HepG2 (cell line): Measurements from ENCODE around the gene RPL18. TPM values are rescaled to one million over a fixed set of nuclear protein-coding genes. Genes with fewer than 3 reads are reported as not detected.

Source experiments
- ATAC-seq: fragments of 200-7000 bp; cut with Tn5 transposase; 3 replicates; pipeline ENCODE4 v1.9.1; 2020; ENCODE audit warnings: mild to moderate bottlenecking, moderate library complexity
- BruUV-seq: library from RNA; stranded (reverse); fragments of 400-500 nt; replicated peaks from 2 replicates; lab custom pipeline; 2021; lab: Mats Ljungman, UMichigan
- CTCF ChIA-PET: fragments of 300-600 bp; formaldehyde crosslinking; extraction: SDS; loops from one replicate; lab custom pipeline; 2021; ENCODE audit warnings: low total read pairs, inconsistent platforms, low intra/inter-chr PET ratio; lab: Yijun Ruan, JAX
- POLR2A ChIA-PET: fragments of 350-600 bp; sonication (Branson Sonifier 250); formaldehyde crosslinking; loops from one replicate; lab custom pipeline; 2020; ENCODE audit warnings: antibody characterized with exemption, inconsistent platforms; lab: Yijun Ruan, JAX
- DNase-seq: peaks from one replicate; pipeline ENCODE4 v3.0.0-alpha.2; 2015; ENCODE audit warnings: low spot score
- FAIRE-seq: peaks from 3 replicates; lab custom pipeline; 2011; peaks lifted over from hg19 to GRCh38; lab: Jason Lieb, UNC
- H2AFZ ChIP-seq: one replicate; pipeline ENCODE4 v1.6.1; 2011; ENCODE audit warnings: low read length, inconsistent platforms
- H3K27ac ChIP-seq: fragments of 300-600 bp; 3 replicates; pipeline ENCODE4 v1.8.0; 2011; ENCODE audit warnings: mixed run types, mild to moderate bottlenecking, mixed read lengths, low read length, inconsistent platforms; ENCODE audit not compliant: insufficient read depth; ENCODE audit errors: extremely low read length
- H3K27me3 ChIP-seq, 2 experiments: fragments of 200-600 bp in 1 of 2; 2 replicates in 1 of 2; 3 replicates in 1 of 2; pipeline versions ENCODE4 v1.6.0 to v1.8.0; 2011; ENCODE audit warnings: low read length in 2 of 2, mild to moderate bottlenecking in 2 of 2, moderate library complexity in 2 of 2, inconsistent platforms in 1 of 2; ENCODE audit not compliant: insufficient read depth in 2 of 2, control insufficient read depth in 1 of 2
- H3K36me3 ChIP-seq, 2 experiments: fragments of 200-600 bp in 1 of 2; replicated peaks in 1 of 2; 2 replicates in 1 of 2; 3 replicates in 1 of 2; pipeline versions ENCODE4 v1.5.1 to v1.8.0; 2011; ENCODE audit warnings: low read length in 2 of 2, inconsistent platforms in 1 of 2; ENCODE audit not compliant: insufficient read depth in 2 of 2, control insufficient read depth in 1 of 2
- H3K4me1 ChIP-seq: 2 replicates; pipeline ENCODE4 v1.5.1; 2012; ENCODE audit warnings: low read length, inconsistent platforms; ENCODE audit not compliant: insufficient read depth
- H3K4me2 ChIP-seq: 2 replicates; pipeline ENCODE4 v1.6.0; 2011; ENCODE audit warnings: low read depth, low read length, inconsistent platforms
- H3K4me3 ChIP-seq, 3 experiments: fragments of 200-600 bp in 1 of 3; sonication (generic), shearing (Covaris generic) in 1 of 3; replicated peaks in 1 of 3; 2 replicates each; pipeline ENCODE4 v1.5.1; 2011 to 2016; ENCODE audit warnings: low read length in 3 of 3, inconsistent platforms in 2 of 3, low read depth in 2 of 3, mild to moderate bottlenecking in 2 of 3, control low read depth in 1 of 3, mixed read lengths in 1 of 3; ENCODE audit not compliant: insufficient read depth in 1 of 3
- H3K79me2 ChIP-seq: one replicate; pipeline ENCODE4 v1.6.1; 2011; ENCODE audit warnings: low read length, inconsistent platforms; ENCODE audit not compliant: insufficient read depth
- H3K9ac ChIP-seq: 2 replicates; pipeline ENCODE4 v1.6.0; 2011; ENCODE audit warnings: mild to moderate bottlenecking, low read depth, low read length, inconsistent platforms; ENCODE audit not compliant: insufficient read depth
- H3K9me3 ChIP-seq: 2 replicates; pipeline ENCODE4 v1.5.1; 2012; ENCODE audit warnings: mild to moderate bottlenecking, low read length
- H4K20me1 ChIP-seq: 2 replicates; pipeline ENCODE4 v1.6.0; 2011; ENCODE audit warnings: inconsistent platforms, mild to moderate bottlenecking, low read length, moderate library complexity; ENCODE audit not compliant: insufficient read depth
- AGO2 ChIP-seq: fragments of 200-400 bp; formaldehyde crosslinking; optimal IDR thresholded peaks from 2 replicates; pipeline ENCODE3; 2017; ENCODE audit warnings: mild to moderate bottlenecking, low read depth, low read length, moderate library complexity
- ATF7 ChIP-seq, 2 experiments: fragments of 450-650 bp in 1 of 2; sonication (generic) in 1 of 2; formaldehyde crosslinking in 1 of 2; IDR thresholded peaks; 2 replicates each; pipeline versions ENCODE4 v1.4.0 to v1.6.1; 2016 to 2020; ENCODE audit warnings: antibody characterized with exemption in 1 of 2, mild to moderate bottlenecking in 1 of 2, missing genetic modification reagents in 1 of 2
- FOXA1 ChIP-seq, 2 experiments: fragments of 450-650 bp in 1 of 2; sonication (generic) in 1 of 2; formaldehyde crosslinking in 1 of 2; IDR thresholded peaks; 2 replicates each; pipeline versions ENCODE4 v1.4.0 to v1.6.1; 2016 to 2020; ENCODE audit warnings: missing genetic modification reagents in 1 of 2
- GABPB1 ChIP-seq: IDR thresholded peaks from 2 replicates; pipeline ENCODE4 v1.6.1; 2016; ENCODE audit warnings: mild to moderate bottlenecking, missing genetic modification reagents, moderate library complexity, missing compliant biosample characterization
- HHEX ChIP-seq: IDR thresholded peaks from 2 replicates; pipeline ENCODE4 v1.6.1; 2016; ENCODE audit warnings: control low read depth
- MEF2D ChIP-seq: sonication (generic); formaldehyde crosslinking; IDR thresholded peaks from 2 replicates; pipeline ENCODE4 v1.5.1; 2020; ENCODE audit warnings: mild to moderate bottlenecking, missing genetic modification reagents
- MTA1 ChIP-seq: sonication (generic); formaldehyde crosslinking; IDR thresholded peaks from 2 replicates; pipeline ENCODE4 v1.4.0; 2020; ENCODE audit warnings: missing genetic modification reagents, mild to moderate bottlenecking, borderline replicate concordance
- NFATC3 ChIP-seq: sonication (generic); formaldehyde crosslinking; IDR thresholded peaks from 2 replicates; pipeline ENCODE4 v1.5.1; 2020; ENCODE audit warnings: mild to moderate bottlenecking, missing genetic modification reagents
- SIX4 ChIP-seq: sonication (generic); formaldehyde crosslinking; IDR thresholded peaks from 2 replicates; pipeline ENCODE4 v1.4.0; 2020; ENCODE audit warnings: missing genetic modification reagents
- SNAI1 ChIP-seq: sonication (generic); formaldehyde crosslinking; IDR thresholded peaks from 2 replicates; pipeline ENCODE4 v1.5.0; 2020; ENCODE audit warnings: mild to moderate bottlenecking, missing genetic modification reagents, borderline replicate concordance
- TCF12 ChIP-seq, 2 experiments: fragments of 450-650 bp in 1 of 2; sonication (generic) in 1 of 2; formaldehyde crosslinking in 1 of 2; IDR thresholded peaks; 2 replicates each; pipeline versions ENCODE4 v1.6.1 to v1.8.0; 2017 to 2022; ENCODE audit warnings: antibody characterized with exemption in 1 of 2, mild to moderate bottlenecking in 1 of 2, missing genetic modification reagents in 1 of 2, moderate library complexity in 1 of 2
- ZMAT3 ChIP-seq: sonication (generic); formaldehyde crosslinking; conservative IDR thresholded peaks from 2 replicates; pipeline ENCODE4 v1.7.0; 2021; ENCODE audit warnings: missing genetic modification reagents
- WGBS: methylation state at CpG from one replicate; pipeline ENCODE4 v1.1.6; 2017; ENCODE audit warnings: low lambda C conversion rate; 5-methylcytosine and 5-hydroxymethylcytosine counted together
- in situ Hi-C: cut with HindIII; loops from 2 replicates; pipeline ENCODE4 v1.10.0; 2017; ENCODE audit warnings: low pct_unique_long_range_greater_than_20kb; ENCODE audit not compliant: extremely low pct_ligation_motif_present
- intact Hi-C: fragments of 100-400 bp; cut with micrococcal nuclease; formaldehyde crosslinking; loops from one replicate; pipeline ENCODE4 v1.10.0; 2022; ENCODE audit not compliant: unreplicated experiment
- polyA plus RNA-seq, 8 experiments: library from polyadenylated mRNA; depleted of rRNA in 3 of 8; stranded (reverse) in 7 of 8; unstranded in 1 of 8; fragments of >200 nt; fragmentation: Illumina TruSeq in 4 of 8; extraction: Trizol in 4 of 8; gene quantifications; 2 replicates each; pipeline versions ENCODE4 v1.2.1 to v1.2.3, GENCODE V29; 2011 to 2016; ENCODE audit warnings: low read depth in 4 of 8, missing spikeins in 1 of 8, mixed read lengths in 1 of 8; ENCODE audit not compliant: insufficient read depth in 1 of 8
- total RNA-seq, 5 experiments: library from RNA; depleted of rRNA; stranded (reverse); fragments of >200 nt; fragmentation: Illumina TruSeq; extraction: Trizol; gene quantifications; 2 replicates each; pipeline ENCODE4 v1.2.3, GENCODE V29; 2016; ENCODE audit warnings: low read depth in 1 of 5
- TF ChIP-seq, protein P1 (sequence below): sonication (generic); formaldehyde crosslinking; IDR thresholded peaks from 2 replicates; pipeline ENCODE4 v1.4.0; 2020; ENCODE audit warnings: missing genetic modification reagents

The RPL18 gene
- total and polyA plus RNA-seq, 2 of the 13 experiments (the other 11 are each of a cell fraction or from before 2014, with no cell fraction given), result 1,485 to 1,639 TPM

- Histone ChIP-seq H3K9me3 (no peaks in the 10 kb centered on the region), H2AFZ (no peak within 1 kb of the TSS), H3K27ac (no peak within 1 kb of the TSS), H3K36me3 (no peaks in the 10 kb centered on the region), H3K4me2 (no peak within 1 kb of the TSS), H3K79me2 (no peaks in the 10 kb centered on the region), H3K9ac (no peak within 1 kb of the TSS), H3K4me3 (peak within 1 kb of the TSS in 1 of 3 experiments; percentile 8; a peak in 1 of 6 replicates), H3K4me1 (peaks cover 21% of the 10 kb centered on the region), H4K20me1 (no peaks in the 10 kb centered on the region), H3K27me3 (no peaks in the 10 kb centered on the region; a peak in 1 of 5 replicates)
- POLR2A ChIA-PET, result interaction anchor here (1.2 to 2.2 kb wide), 2 partner anchors 12 kb away, joined by 5 to 13 read pairs; partner anchors contain the start of genes RPL18 and SPHK2
- WGBS, result 45% methylated on average over 8 of the region's 39 CpGs
- DNase-seq (no peak), ATAC-seq (peak; percentile 15), FAIRE-seq (no peak)
- CTCF ChIA-PET, result no interaction called here
- in situ Hi-C loops (no loop called here), intact Hi-C loops (no loop called here)
- no TSS peak for BruUV-seq
- TF ChIP-seq HHEX (CRISPR knock-in tag), result no peak
- TF ChIP-seq, protein P1, sequence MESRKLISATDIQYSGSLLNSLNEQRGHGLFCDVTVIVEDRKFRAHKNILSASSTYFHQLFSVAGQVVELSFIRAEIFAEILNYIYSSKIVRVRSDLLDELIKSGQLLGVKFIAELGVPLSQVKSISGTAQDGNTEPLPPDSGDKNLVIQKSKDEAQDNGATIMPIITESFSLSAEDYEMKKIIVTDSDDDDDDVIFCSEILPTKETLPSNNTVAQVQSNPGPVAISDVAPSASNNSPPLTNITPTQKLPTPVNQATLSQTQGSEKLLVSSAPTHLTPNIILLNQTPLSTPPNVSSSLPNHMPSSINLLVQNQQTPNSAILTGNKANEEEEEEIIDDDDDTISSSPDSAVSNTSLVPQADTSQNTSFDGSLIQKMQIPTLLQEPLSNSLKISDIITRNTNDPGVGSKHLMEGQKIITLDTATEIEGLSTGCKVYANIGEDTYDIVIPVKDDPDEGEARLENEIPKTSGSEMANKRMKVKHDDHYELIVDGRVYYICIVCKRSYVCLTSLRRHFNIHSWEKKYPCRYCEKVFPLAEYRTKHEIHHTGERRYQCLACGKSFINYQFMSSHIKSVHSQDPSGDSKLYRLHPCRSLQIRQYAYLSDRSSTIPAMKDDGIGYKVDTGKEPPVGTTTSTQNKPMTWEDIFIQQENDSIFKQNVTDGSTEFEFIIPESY, result peak; percentile 74; the same call in 1 of the 2 replicates
- peak; percentile 12; the same call in 1 of the 2 replicates for TF ChIP-seq GABPB1
- TF ChIP-seq ATF7 (IDR thresholded peaks at IDR 0.05), result 0 out of 2 replicates have a peak, but pooled peaks have one; percentile 43
- no peak for TF ChIP-seq ATF7 (CRISPR knock-in tag; IDR thresholded peaks at IDR 0.05)
- 0 out of 2 replicates have a peak, but pooled peaks have one; percentile 31 for TF ChIP-seq MTA1 (CRISPR knock-in tag)
- TF ChIP-seq NFATC3, result no peak
- no peak for TF ChIP-seq ZMAT3
- no peak for TF ChIP-seq FOXA1 (IDR thresholded peaks at IDR 0.05)
- TF ChIP-seq FOXA1 (CRISPR knock-in tag; IDR thresholded peaks at IDR 0.05), result 0 out of 2 replicates have a peak, but pooled peaks have one; percentile 13
- TF ChIP-seq TCF12 (IDR thresholded peaks at IDR 0.05), result no peak
- TF ChIP-seq TCF12 (CRISPR knock-in tag; IDR thresholded peaks at IDR 0.05), result no peak
- TF ChIP-seq AGO2, result peak; percentile 57
- TF ChIP-seq MEF2D (CRISPR knock-in tag), result no peak
- no peak for TF ChIP-seq SIX4
- TF ChIP-seq SNAI1 (CRISPR knock-in tag), result no peak
Observed at GRCh38 chr19:48606463-48607358, 12.3 kb downstream of the RPL18 start, which contains the start of gene SPACA4. Gene SPACA4 (plus strand): TSS chr19:48606742. CDS start chr19:48606979, 237 bp downstream.
